HG03565 (cell line): ENCODE results near the gene SLC38A5.
A peak's percentile ranks its signal among the peaks of the same experiment; 100 is the strongest.
"Not testable (repeated sequence)": the region's sequence is repeated elsewhere in the genome, so short reads cannot be mapped to it uniquely, and the experiment has no call there.

Experiments used
- ATAC-seq: cut with Tn5 transposase; IDR thresholded peaks from one replicate; pipeline ENCODE4 v1.9.1; 2021; ENCODE audit warnings: mild to moderate bottlenecking, moderate library complexity; ENCODE audit not compliant: unreplicated experiment

SLC38A5 gene

DNA sequence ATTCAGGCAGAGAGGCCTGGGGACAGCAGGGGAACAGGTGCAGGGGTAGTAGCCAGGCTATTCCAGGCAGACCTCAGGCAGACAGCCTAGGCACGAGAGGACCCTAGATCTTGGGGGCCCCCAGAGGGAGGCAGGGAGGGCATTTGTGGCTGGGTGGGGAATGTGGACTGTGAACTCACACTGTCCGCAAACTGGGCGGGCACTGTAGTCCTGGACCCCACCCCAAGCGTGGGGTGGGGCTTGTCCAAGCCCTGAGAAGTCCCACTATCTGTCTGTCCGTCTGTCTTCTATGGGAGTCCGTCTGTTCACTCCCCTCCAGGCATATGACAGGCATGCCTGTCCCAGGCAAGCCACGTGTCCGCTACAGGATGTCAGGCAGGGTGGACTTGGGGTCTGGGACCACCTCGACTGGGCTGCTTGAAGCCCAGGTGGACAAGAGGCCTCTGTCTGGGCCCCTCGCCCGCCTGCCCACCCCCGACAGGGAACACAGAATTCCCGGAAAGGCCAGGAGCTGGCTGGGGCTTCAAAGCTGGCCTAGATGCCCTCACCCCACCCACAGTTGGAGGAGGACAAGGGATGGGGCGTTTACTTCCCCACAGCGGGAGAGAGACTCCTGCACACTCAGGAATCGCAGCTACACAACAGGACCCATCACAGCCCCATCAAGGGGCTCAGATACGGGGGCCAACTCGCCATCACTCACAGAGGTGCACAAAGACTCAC, at the start of gene SLC38A5:
Gene SLC38A5 (minus strand): TSS at position 151 of the 723 bp plus-strand sequence. CDS start 2,336 bp downstream, outside the sequence.
- no peak for ATAC-seq

GRCh38 chrX:48519481-48519880, 49.4 kb upstream of the SLC38A5 start:
- ATAC-seq: not testable (repeated sequence)

GRCh38 chrX:48516987-48517386, 46.9 kb upstream of the SLC38A5 start:
- ATAC-seq: no peak

DNA sequence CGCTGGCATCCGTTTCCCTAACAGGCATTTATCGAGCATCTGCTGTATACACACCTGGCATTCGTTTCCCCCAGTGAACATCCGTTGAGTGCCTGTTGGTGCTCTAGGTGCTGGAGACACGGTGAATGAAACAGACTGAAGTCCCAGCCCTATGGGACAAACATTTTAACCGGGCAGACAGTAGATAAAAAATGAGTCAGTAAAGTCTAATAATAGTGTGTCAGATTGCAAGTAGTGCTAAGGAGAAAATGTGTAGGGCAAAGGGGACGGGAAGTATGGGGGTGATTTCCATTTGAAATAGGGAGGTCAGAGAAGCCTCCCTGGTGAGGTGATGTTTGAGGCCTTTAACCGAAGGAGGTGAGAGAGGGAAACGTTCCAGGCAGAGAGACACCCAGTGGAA, 46.2 kb upstream of the SLC38A5 start:
- no peak for ATAC-seq

DNA sequence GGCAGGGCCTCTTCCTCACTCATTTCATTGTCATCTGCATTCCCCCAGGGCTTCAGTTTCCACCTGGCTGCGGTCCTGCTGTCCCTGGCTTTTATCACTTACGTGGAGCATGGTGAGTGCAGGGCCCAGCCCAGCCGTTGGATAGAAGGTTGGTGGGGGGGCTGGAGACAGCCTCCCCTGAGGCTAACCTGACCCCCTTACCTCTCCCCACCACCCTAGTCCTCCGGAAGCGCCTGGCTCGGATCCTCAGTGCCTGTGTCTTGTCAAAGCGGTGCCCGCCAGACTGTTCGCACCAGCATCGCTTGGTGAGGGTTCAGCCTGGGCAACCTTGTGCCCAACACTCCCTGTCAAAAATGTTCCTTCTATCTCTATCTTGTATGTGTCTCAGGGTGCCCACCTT, 45.8 kb upstream of the SLC38A5 start:
- no peak for ATAC-seq

DNA sequence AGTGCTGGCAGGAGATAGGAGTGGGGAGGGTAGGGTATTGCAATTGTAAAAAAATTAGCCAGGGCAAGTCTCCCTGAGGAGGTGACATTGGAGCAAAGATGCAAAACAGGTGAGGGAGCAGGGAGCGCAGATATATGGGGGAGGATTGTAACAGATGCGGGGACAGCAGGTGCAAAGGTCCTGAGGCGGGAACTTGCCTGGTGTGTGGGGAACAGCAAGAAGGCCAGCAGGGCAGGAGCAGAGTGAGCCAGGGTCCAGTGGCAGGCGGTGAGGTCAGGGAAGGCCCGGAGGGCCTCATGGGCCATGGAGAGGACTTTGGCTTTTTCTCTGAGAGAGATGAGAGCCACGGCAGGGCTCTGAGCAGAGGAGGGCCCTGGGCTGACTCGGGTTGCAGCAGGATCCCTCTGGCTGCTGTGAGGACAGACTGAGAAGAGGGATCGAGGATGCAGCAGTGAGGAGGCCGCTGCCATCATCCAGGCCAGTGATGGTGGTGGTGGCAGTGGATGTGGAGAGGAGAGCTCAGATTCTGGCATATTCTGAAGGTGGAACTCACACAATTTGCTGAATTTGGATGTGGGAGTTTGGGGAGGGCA, 44.9 kb upstream of the SLC38A5 start:
- ATAC-seq: no peak

DNA sequence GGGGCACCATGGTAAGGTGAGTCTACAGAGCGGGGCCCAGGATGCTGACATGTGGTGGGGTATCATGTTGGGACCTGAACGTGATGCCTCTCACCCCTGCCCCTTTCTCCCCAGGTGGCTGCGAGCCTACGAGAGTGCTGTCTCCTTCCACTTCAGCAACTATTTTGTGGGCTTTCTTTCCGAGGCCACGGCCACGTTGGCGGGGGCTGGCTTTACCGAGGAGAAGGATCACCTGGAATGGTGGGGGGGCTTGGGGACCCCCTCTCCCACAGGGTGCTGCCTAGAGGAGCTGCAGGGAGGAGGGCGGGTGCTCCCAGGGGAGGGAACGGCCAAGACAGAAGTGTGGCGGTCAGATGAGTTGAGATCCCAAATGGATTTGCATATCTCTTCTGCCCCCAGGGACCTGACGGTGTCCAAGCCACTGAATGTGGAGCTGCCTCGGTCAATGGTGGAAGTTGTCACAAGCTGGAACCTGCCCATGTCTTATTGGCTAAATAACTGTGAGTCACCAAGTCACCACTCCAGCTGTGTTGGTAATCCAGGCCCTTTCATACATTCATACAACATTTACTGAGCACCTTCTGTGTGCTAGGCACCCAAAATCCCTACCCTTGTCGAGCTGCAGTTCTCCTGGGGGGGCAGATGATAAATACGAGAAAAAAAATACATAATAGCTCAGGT, 44.2 kb upstream of the SLC38A5 start:
- ATAC-seq: no peak

GRCh38 chrX:48513670-48514069, 43.6 kb upstream of the SLC38A5 start:
- no peak for ATAC-seq

DNA sequence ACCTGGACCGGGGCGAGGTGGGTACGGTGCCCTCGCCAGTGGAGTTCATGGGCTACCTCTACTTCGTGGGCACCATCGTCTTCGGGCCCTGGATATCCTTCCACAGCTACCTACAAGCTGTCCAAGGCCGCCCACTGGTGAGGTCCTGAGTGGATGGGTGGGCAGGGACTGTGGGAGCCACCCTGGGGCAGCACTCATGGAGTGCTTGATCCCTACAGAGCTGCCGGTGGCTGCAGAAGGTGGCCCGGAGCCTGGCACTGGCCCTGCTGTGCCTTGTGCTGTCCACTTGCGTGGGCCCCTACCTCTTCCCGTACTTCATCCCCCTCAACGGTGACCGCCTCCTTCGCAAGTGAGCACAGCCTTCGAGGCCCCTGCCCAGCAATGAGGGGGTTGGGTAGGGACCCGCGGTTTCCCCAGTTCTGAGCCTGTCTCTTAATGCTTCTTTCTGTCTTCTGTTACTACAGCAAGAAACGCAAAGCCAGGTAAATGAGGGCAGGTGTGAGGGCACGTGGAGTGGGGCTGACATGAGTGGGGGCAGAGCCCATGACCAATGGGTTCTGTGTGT, 42.4 kb upstream of the SLC38A5 start:
- no peak for ATAC-seq

- no peak for ATAC-seq
Observed at GRCh38 chrX:48511560-48511959, 41.5 kb upstream of the SLC38A5 start.

DNA sequence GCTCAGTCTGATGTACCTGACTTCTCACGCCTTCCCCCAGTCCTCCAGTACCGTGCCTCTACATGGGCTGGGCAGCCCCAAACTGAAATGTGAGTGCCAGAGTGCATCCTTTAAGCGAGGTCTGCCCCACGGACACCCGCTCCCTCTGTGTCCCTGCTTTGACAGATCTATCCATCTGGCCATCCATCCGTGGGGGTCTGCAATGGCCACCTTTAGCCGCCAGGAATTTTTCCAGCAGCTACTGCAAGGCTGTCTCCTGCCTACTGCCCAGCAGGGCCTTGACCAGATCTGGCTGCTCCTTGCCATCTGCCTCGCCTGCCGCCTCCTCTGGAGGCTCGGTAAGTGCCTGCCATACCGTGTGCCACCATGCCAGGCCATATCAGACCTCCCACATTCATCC, 39.6 kb upstream of the SLC38A5 start:
- no peak for ATAC-seq

DNA sequence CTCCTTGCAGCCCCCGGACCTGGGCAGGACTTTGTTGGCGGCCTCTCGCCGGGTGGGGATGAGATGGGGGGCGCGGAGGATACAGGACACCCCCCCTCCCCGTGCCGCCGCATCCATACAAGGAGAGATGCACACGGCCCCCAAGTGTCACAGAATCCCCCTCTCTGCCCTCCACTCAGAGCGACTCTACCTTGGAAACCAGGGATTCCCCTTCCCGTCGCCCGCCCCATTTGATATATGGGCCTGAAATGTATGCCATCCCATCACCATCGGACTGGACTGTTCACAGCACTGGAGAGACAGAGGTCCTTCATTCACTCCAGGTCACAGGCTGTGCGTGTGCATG, 39.2 kb upstream of the SLC38A5 start:
- no peak for ATAC-seq

- ATAC-seq: peak; percentile 54
Observed at GRCh38 chrX:48508400-48509244, 38.6 kb upstream of the SLC38A5 start, which contains the start of gene PORCN. Gene PORCN (plus strand): TSS chrX:48508992. CDS start chrX:48509821, 829 bp downstream.

GRCh38 chrX:48507246-48507645, 37.2 kb upstream of the SLC38A5 start:
- ATAC-seq: no peak

DNA sequence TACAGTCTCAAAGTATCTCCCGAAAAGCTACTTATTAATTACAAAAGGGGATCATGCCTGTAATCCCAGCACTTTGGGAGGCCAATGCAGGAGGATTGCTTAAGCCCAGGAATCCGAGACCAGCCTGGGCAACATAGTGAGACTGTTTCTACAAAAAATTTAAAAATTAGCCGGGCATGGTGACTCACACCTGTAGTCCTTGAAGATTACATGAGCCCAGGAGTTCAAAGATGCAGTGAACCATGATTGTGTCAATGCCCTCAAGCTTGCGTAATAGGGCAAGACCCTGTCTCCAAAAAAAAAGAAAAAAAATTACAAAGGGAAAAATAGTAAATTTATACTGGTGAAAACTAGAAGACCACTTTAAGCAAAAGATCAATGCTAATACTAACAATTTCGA, 35.4 kb upstream of the SLC38A5 start:
- ATAC-seq: no peak

- ATAC-seq: no peak
Observed at GRCh38 chrX:48504261-48504660, 34.2 kb upstream of the SLC38A5 start.

DNA sequence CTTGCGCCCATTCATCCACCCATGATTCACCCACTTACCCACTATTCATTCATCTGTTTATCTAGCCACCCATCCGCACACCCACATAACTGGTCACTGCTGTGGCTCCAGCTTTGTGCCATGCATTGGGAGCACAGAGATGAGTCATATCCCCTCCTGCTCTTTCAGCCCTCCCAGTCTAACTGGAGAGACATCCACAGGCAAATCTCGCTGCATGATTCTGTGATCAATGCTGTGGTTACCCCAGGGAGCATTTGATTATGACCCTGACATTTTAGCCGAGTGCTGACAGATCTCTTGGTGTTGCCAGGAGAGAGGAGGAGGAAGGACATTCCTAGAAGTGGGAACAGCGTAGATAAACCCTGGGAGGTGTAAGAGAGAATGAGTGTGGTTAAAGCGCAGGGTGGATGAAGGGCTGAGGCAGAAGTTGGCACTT, 28.3 kb upstream of the SLC38A5 start:
- ATAC-seq: no peak

GRCh38 chrX:48497871-48498270, 27.8 kb upstream of the SLC38A5 start:
- no peak for ATAC-seq

- ATAC-seq: no peak
Observed at GRCh38 chrX:48496660-48497059, 26.6 kb upstream of the SLC38A5 start.

DNA sequence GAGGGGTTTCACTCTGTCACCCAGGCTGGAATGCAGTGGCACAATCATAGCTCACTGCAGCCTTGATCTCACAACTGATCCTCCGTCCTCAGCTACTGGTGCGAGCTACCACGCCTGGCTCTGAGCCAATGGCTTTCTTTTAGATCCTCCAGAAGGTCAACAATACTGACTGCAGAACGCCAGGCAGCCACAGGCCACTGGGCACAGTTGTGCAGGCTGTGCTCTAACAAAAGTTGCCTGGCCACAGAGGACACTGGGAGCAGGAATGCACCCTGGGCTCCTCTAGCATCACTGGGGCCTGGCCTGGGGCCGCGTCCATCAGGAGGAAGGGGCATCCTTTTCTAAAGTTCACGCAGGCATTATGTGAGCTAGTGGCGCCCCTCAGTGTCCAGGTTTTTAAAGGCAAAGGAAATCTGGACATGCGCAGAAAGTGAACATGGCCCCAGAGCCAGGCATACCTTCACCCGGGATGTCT, 23.9 kb upstream of the SLC38A5 start:
- ATAC-seq: no peak
